HepG2 (cell line): Measurements from ENCODE around the gene PDIA6. TPM values are rescaled to one million over a fixed set of nuclear protein-coding genes. Genes with fewer than 3 reads are reported as not detected.

Experiments
- ATAC-seq: fragments of 200-7000 bp; cut with Tn5 transposase; 3 replicates; pipeline ENCODE4 v1.9.1; 2020; ENCODE audit warnings: mild to moderate bottlenecking, moderate library complexity
- BruUV-seq: library from RNA; stranded (reverse); fragments of 400-500 nt; replicated peaks from 2 replicates; lab custom pipeline; 2021; lab: Mats Ljungman, UMichigan
- CTCF ChIA-PET: fragments of 300-600 bp; formaldehyde crosslinking; extraction: SDS; loops from one replicate; lab custom pipeline; 2021; ENCODE audit warnings: low total read pairs, inconsistent platforms, low intra/inter-chr PET ratio; lab: Yijun Ruan, JAX
- POLR2A ChIA-PET: fragments of 350-600 bp; sonication (Branson Sonifier 250); formaldehyde crosslinking; loops from one replicate; lab custom pipeline; 2020; ENCODE audit warnings: antibody characterized with exemption, inconsistent platforms; lab: Yijun Ruan, JAX
- DNase-seq: peaks from one replicate; pipeline ENCODE4 v3.0.0-alpha.2; 2015; ENCODE audit warnings: low spot score
- FAIRE-seq: peaks from 3 replicates; lab custom pipeline; 2011; peaks lifted over from hg19 to GRCh38; lab: Jason Lieb, UNC
- H2AFZ ChIP-seq: one replicate; pipeline ENCODE4 v1.6.1; 2011; ENCODE audit warnings: low read length, inconsistent platforms
- H3K27ac ChIP-seq: fragments of 300-600 bp; 3 replicates; pipeline ENCODE4 v1.8.0; 2011; ENCODE audit warnings: mixed run types, mild to moderate bottlenecking, mixed read lengths, low read length, inconsistent platforms; ENCODE audit not compliant: insufficient read depth; ENCODE audit errors: extremely low read length
- H3K27me3 ChIP-seq, 2 experiments: fragments of 200-600 bp in 1 of 2; 2 replicates in 1 of 2; 3 replicates in 1 of 2; pipeline versions ENCODE4 v1.6.0 to v1.8.0; 2011; ENCODE audit warnings: low read length in 2 of 2, mild to moderate bottlenecking in 2 of 2, moderate library complexity in 2 of 2, inconsistent platforms in 1 of 2; ENCODE audit not compliant: insufficient read depth in 2 of 2, control insufficient read depth in 1 of 2
- H3K36me3 ChIP-seq, 2 experiments: fragments of 200-600 bp in 1 of 2; replicated peaks in 1 of 2; 2 replicates in 1 of 2; 3 replicates in 1 of 2; pipeline versions ENCODE4 v1.5.1 to v1.8.0; 2011; ENCODE audit warnings: low read length in 2 of 2, inconsistent platforms in 1 of 2; ENCODE audit not compliant: insufficient read depth in 2 of 2, control insufficient read depth in 1 of 2
- H3K4me1 ChIP-seq: 2 replicates; pipeline ENCODE4 v1.5.1; 2012; ENCODE audit warnings: low read length, inconsistent platforms; ENCODE audit not compliant: insufficient read depth
- H3K4me2 ChIP-seq: 2 replicates; pipeline ENCODE4 v1.6.0; 2011; ENCODE audit warnings: low read depth, low read length, inconsistent platforms
- H3K4me3 ChIP-seq, 3 experiments: fragments of 200-600 bp in 1 of 3; sonication (generic), shearing (Covaris generic) in 1 of 3; replicated peaks in 1 of 3; 2 replicates each; pipeline ENCODE4 v1.5.1; 2011 to 2016; ENCODE audit warnings: low read length in 3 of 3, inconsistent platforms in 2 of 3, low read depth in 2 of 3, mild to moderate bottlenecking in 2 of 3, control low read depth in 1 of 3, mixed read lengths in 1 of 3; ENCODE audit not compliant: insufficient read depth in 1 of 3
- H3K79me2 ChIP-seq: one replicate; pipeline ENCODE4 v1.6.1; 2011; ENCODE audit warnings: low read length, inconsistent platforms; ENCODE audit not compliant: insufficient read depth
- H3K9ac ChIP-seq: 2 replicates; pipeline ENCODE4 v1.6.0; 2011; ENCODE audit warnings: mild to moderate bottlenecking, low read depth, low read length, inconsistent platforms; ENCODE audit not compliant: insufficient read depth
- H3K9me3 ChIP-seq: 2 replicates; pipeline ENCODE4 v1.5.1; 2012; ENCODE audit warnings: mild to moderate bottlenecking, low read length
- H4K20me1 ChIP-seq: 2 replicates; pipeline ENCODE4 v1.6.0; 2011; ENCODE audit warnings: inconsistent platforms, mild to moderate bottlenecking, low read length, moderate library complexity; ENCODE audit not compliant: insufficient read depth
- AGO2 ChIP-seq: fragments of 200-400 bp; formaldehyde crosslinking; optimal IDR thresholded peaks from 2 replicates; pipeline ENCODE3; 2017; ENCODE audit warnings: mild to moderate bottlenecking, low read depth, low read length, moderate library complexity
- BCLAF1 ChIP-seq: fragments of 450-650 bp; IDR thresholded peaks from 2 replicates; pipeline ENCODE4 v1.6.1; 2017; ENCODE audit warnings: mild to moderate bottlenecking
- KDM2A ChIP-seq: sonication (generic); formaldehyde crosslinking; IDR thresholded peaks from 2 replicates; pipeline ENCODE4 v1.4.0; 2020; ENCODE audit warnings: low read depth, missing genetic modification reagents, borderline replicate concordance
- PRPF4 ChIP-seq: fragments of 200-400 bp; formaldehyde crosslinking; IDR thresholded peaks from 2 replicates; pipeline ENCODE4 v1.6.1; 2016; ENCODE audit warnings: low read length, low read depth; ENCODE audit not compliant: poor library complexity, severe bottlenecking
- SMAD3 ChIP-seq: sonication (generic); formaldehyde crosslinking; IDR thresholded peaks from 2 replicates; pipeline ENCODE4 v1.4.0; 2020; ENCODE audit warnings: missing genetic modification reagents
- SNRNP70 ChIP-seq: fragments of 200-400 bp; formaldehyde crosslinking; IDR thresholded peaks from 2 replicates; pipeline ENCODE4 v1.6.1; 2017; ENCODE audit warnings: mild to moderate bottlenecking, low read depth, low read length, moderate library complexity
- STAT5B ChIP-seq: sonication (generic); formaldehyde crosslinking; IDR thresholded peaks from 2 replicates; pipeline ENCODE4 v1.4.0; 2020; ENCODE audit warnings: missing genetic modification reagents
- XBP1 ChIP-seq: sonication (generic); formaldehyde crosslinking; IDR thresholded peaks from 2 replicates; pipeline ENCODE4 v1.5.0; 2020; ENCODE audit warnings: missing genetic modification reagents
- ZBTB43 ChIP-seq: sonication (generic); formaldehyde crosslinking; conservative IDR thresholded peaks from 2 replicates; pipeline ENCODE4 v1.4.0; 2020; ENCODE audit warnings: missing genetic modification reagents
- ZNF446 ChIP-seq: sonication (generic); formaldehyde crosslinking; IDR thresholded peaks from 2 replicates; pipeline ENCODE4 v1.5.0; 2020; ENCODE audit warnings: mild to moderate bottlenecking, missing genetic modification reagents
- WGBS: methylation state at CpG from one replicate; pipeline ENCODE4 v1.1.6; 2017; ENCODE audit warnings: low lambda C conversion rate; 5-methylcytosine and 5-hydroxymethylcytosine counted together
- in situ Hi-C: cut with HindIII; loops from 2 replicates; pipeline ENCODE4 v1.10.0; 2017; ENCODE audit warnings: low pct_unique_long_range_greater_than_20kb; ENCODE audit not compliant: extremely low pct_ligation_motif_present
- intact Hi-C: fragments of 100-400 bp; cut with micrococcal nuclease; formaldehyde crosslinking; loops from one replicate; pipeline ENCODE4 v1.10.0; 2022; ENCODE audit not compliant: unreplicated experiment
- polyA plus RNA-seq, 8 experiments: library from polyadenylated mRNA; depleted of rRNA in 3 of 8; stranded (reverse) in 7 of 8; unstranded in 1 of 8; fragments of >200 nt; fragmentation: Illumina TruSeq in 4 of 8; extraction: Trizol in 4 of 8; gene quantifications; 2 replicates each; pipeline versions ENCODE4 v1.2.1 to v1.2.3, GENCODE V29; 2011 to 2016; ENCODE audit warnings: low read depth in 4 of 8, missing spikeins in 1 of 8, mixed read lengths in 1 of 8; ENCODE audit not compliant: insufficient read depth in 1 of 8
- total RNA-seq, 5 experiments: library from RNA; depleted of rRNA; stranded (reverse); fragments of >200 nt; fragmentation: Illumina TruSeq; extraction: Trizol; gene quantifications; 2 replicates each; pipeline ENCODE4 v1.2.3, GENCODE V29; 2016; ENCODE audit warnings: low read depth in 1 of 5

PDIA6 gene
- total and polyA plus RNA-seq, 2 of the 13 experiments (the other 11 are each of a cell fraction or from before 2014, with no cell fraction given), result 586 to 642 TPM

- WGBS, result 73% methylated on average over 13 of the region's 13 CpGs
- no peak overlapping the region for H3K9ac ChIP-seq
- intact Hi-C loops (no loop called here), in situ Hi-C loops (no loop called here)
- ChIA-PET POLR2A (no interaction called here), CTCF (no interaction called here)
- H3K79me2 ChIP-seq, result no peaks in the 10 kb centered on the region
- no peak overlapping the region for H3K4me3 ChIP-seq
- no peak for FAIRE-seq
- H2AFZ ChIP-seq, result no peak overlapping the region
- H3K4me1 ChIP-seq, result no peaks in the 10 kb centered on the region
- H3K4me2 ChIP-seq, result no peak overlapping the region
- H3K27ac ChIP-seq, result no peak overlapping the region
- no peak for DNase-seq
- H3K27me3 ChIP-seq, result peaks cover 5 to 34% of the 10 kb centered on the region in 2 experiments; a peak in 2 of 5 replicates
- TF ChIP-seq KDM2A (CRISPR knock-in tag), result peak; percentile 22; the same call in 1 of the 2 replicates
- no peak for TF ChIP-seq SNRNP70
- no peak for TF ChIP-seq PRPF4
- TF ChIP-seq AGO2, result peak; percentile 39
- TF ChIP-seq BCLAF1, result no peak
- no peak for TF ChIP-seq XBP1
- no peak for TF ChIP-seq ZBTB43 (CRISPR knock-in tag)
- no peak for TF ChIP-seq ZNF446 (CRISPR knock-in tag)
- no peak for TF ChIP-seq STAT5B (CRISPR knock-in tag)
- TF ChIP-seq SMAD3 (CRISPR knock-in tag), result no peak
- no peaks in the 10 kb centered on the region for H3K36me3 ChIP-seq
- no peak for ATAC-seq
- H4K20me1 ChIP-seq, result no peaks in the 10 kb centered on the region; the same call in 1 of the 2 replicates
- H3K9me3 ChIP-seq, result no peaks in the 10 kb centered on the region
- BruUV-seq, result no TSS peak
Measured at GRCh38 chr2:10772868-10773215, 39.7 kb downstream of the PDIA6 start.
